ENCODE measurements around the gene SEMA4G. TPM values are rescaled to one million over a fixed set of nuclear protein-coding genes. Genes with fewer than 3 reads are reported as not detected.

SEMA4G gene
- total RNA-seq, 2 experiments from 2014 or later, result 0.21 to 0.41 TPM

DNA sequence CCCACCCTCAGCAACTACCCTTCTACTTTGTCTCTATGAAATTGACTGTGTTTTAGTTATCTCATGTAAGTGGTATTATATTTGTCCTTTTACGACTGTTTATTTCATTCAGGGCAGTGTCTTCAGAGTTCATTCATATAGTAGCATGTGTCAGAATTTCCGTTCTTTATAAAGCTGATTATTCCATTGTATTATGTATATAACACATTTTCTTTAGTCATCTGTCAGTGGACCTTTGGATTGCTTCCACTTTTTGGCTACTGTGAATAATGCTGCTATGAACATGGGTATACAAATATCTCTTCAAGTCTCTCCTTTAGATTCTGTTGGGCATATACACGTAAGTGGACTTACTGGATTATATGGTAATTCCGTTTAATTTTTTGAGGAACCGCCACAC lies 42.0 kb upstream of the SEMA4G start:
- POLR2A ChIA-PET, result no interaction called here
- CTCF ChIA-PET (ENCODE audit: unreplicated experiment), result no interaction called here
- Histone ChIP-seq H3K36me3 (ENCODE audit: insufficient read depth, low read length) (peaks cover 99% of the 10 kb centered on the region), H3K4me1 (ENCODE audit: insufficient read depth, low read length, poor library complexity, severe bottlenecking) (no peaks in the 10 kb centered on the region), H3K9me3 (ENCODE audit: low read length) (no peaks in the 10 kb centered on the region), H3K9me2 (ENCODE audit: insufficient read depth, low read length) (no peaks in the 10 kb centered on the region), H4K20me1 (ENCODE audit: insufficient read depth, low read length) (no peaks in the 10 kb centered on the region), H3K27ac (ENCODE audit: low read depth, low read length, poor library complexity, severe bottlenecking) (no peak overlapping the region), H3K4me2 (ENCODE audit: low read length) (no peak overlapping the region), H2AFZ (ENCODE audit: low read length) (no peak overlapping the region), H3K4me3 (ENCODE audit: low read depth, low read length, poor library complexity, severe bottlenecking) (no peak overlapping the region), H3K79me2 (ENCODE audit: insufficient read depth, low read depth, low read length) (no peaks in the 10 kb centered on the region)
- no TSS peak for BruUV-seq (replicated peaks)
- intact Hi-C loops (cut with micrococcal nuclease; ENCODE audit: unreplicated experiment), result loop anchor here (5.0 kb wide), 1 partner anchor 35 kb away; no protein-coding TSS in a partner anchor
- TF ChIP-seq, protein P1, sequence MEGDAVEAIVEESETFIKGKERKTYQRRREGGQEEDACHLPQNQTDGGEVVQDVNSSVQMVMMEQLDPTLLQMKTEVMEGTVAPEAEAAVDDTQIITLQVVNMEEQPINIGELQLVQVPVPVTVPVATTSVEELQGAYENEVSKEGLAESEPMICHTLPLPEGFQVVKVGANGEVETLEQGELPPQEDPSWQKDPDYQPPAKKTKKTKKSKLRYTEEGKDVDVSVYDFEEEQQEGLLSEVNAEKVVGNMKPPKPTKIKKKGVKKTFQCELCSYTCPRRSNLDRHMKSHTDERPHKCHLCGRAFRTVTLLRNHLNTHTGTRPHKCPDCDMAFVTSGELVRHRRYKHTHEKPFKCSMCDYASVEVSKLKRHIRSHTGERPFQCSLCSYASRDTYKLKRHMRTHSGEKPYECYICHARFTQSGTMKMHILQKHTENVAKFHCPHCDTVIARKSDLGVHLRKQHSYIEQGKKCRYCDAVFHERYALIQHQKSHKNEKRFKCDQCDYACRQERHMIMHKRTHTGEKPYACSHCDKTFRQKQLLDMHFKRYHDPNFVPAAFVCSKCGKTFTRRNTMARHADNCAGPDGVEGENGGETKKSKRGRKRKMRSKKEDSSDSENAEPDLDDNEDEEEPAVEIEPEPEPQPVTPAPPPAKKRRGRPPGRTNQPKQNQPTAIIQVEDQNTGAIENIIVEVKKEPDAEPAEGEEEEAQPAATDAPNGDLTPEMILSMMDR (conservative IDR thresholded peaks at IDR 0.05; ENCODE audit: low read length), result no peak
- TF ChIP-seq EZH2phosphoT487 (IDR thresholded peaks at IDR 0.05; ENCODE audit: borderline replicate concordance, low read depth, low read length), result no peak
- DNase-seq (ENCODE audit: low spot score), result no peak

GRCh38 chr10:100928039-100928438 lies 41.3 kb upstream of the SEMA4G start:
- Histone ChIP-seq H3K9me2 (ENCODE audit: insufficient read depth, low read length) (no peaks in the 10 kb centered on the region), H3K4me3 (ENCODE audit: low read depth, low read length, poor library complexity, severe bottlenecking) (no peak overlapping the region), H3K9me3 (ENCODE audit: low read length) (no peaks in the 10 kb centered on the region), H3K79me2 (ENCODE audit: insufficient read depth, low read depth, low read length) (no peaks in the 10 kb centered on the region), H3K4me1 (ENCODE audit: insufficient read depth, low read length, poor library complexity, severe bottlenecking) (no peaks in the 10 kb centered on the region), H4K20me1 (ENCODE audit: insufficient read depth, low read length) (no peaks in the 10 kb centered on the region), H3K36me3 (ENCODE audit: insufficient read depth, low read length) (peaks cover 99% of the 10 kb centered on the region), H3K27ac (ENCODE audit: low read depth, low read length, poor library complexity, severe bottlenecking) (no peak overlapping the region), H2AFZ (ENCODE audit: low read length) (no peak overlapping the region), H3K4me2 (ENCODE audit: low read length) (no peak overlapping the region)
- ChIA-PET POLR2A (no interaction called here), CTCF (ENCODE audit: unreplicated experiment) (no interaction called here)
- DNase-seq (ENCODE audit: low spot score), result no peak
- TF ChIP-seq, protein P1 (conservative IDR thresholded peaks at IDR 0.05; ENCODE audit: low read length), result no peak
- TF ChIP-seq EZH2phosphoT487 (IDR thresholded peaks at IDR 0.05; ENCODE audit: borderline replicate concordance, low read depth, low read length), result no peak
- BruUV-seq (replicated peaks), result no TSS peak
- intact Hi-C loops (cut with micrococcal nuclease; ENCODE audit: unreplicated experiment), result loop anchor here (5.0 kb wide), 1 partner anchor 34 kb away; no protein-coding TSS in a partner anchor

GRCh38 chr10:100930368-100930767 lies 38.9 kb upstream of the SEMA4G start:
- Histone ChIP-seq H3K79me2 (ENCODE audit: insufficient read depth, low read depth, low read length) (no peaks in the 10 kb centered on the region), H3K9me2 (ENCODE audit: insufficient read depth, low read length) (no peaks in the 10 kb centered on the region), H3K36me3 (ENCODE audit: insufficient read depth, low read length) (peaks cover 97% of the 10 kb centered on the region), H4K20me1 (ENCODE audit: insufficient read depth, low read length) (no peaks in the 10 kb centered on the region), H3K4me1 (ENCODE audit: insufficient read depth, low read length, poor library complexity, severe bottlenecking) (no peaks in the 10 kb centered on the region), H3K9me3 (ENCODE audit: low read length) (no peaks in the 10 kb centered on the region), H3K27ac (ENCODE audit: low read depth, low read length, poor library complexity, severe bottlenecking) (no peak overlapping the region), H3K4me3 (ENCODE audit: low read depth, low read length, poor library complexity, severe bottlenecking) (no peak overlapping the region), H3K4me2 (ENCODE audit: low read length) (no peak overlapping the region), H2AFZ (ENCODE audit: low read length) (no peak overlapping the region)
- no peak for TF ChIP-seq EZH2phosphoT487 (IDR thresholded peaks at IDR 0.05; ENCODE audit: borderline replicate concordance, low read depth, low read length)
- TF ChIP-seq, protein P1 (conservative IDR thresholded peaks at IDR 0.05; ENCODE audit: low read length), result no peak
- DNase-seq (ENCODE audit: low spot score), result no peak
- BruUV-seq (replicated peaks), result no TSS peak
- CTCF ChIA-PET (ENCODE audit: unreplicated experiment), result no interaction called here
- POLR2A ChIA-PET, result interaction anchor here (1.0 kb wide), 1 partner anchor 16 kb away, joined by 3 read pairs; no protein-coding TSS in a partner anchor
- intact Hi-C loops (cut with micrococcal nuclease; ENCODE audit: unreplicated experiment), result no loop called here

Measured in OCI-LY7 (cell line).